HG03066 (cell line): ENCODE results near the gene NAV2.

Source experiments
- ATAC-seq: cut with Tn5 transposase; IDR thresholded peaks from one replicate; pipeline ENCODE4 v1.9.1; 2021; ENCODE audit warnings: low read depth; ENCODE audit not compliant: unreplicated experiment

Gene NAV2

GRCh38 chr11:20024172-20024935 is 311.7 kb downstream of the NAV2 start:
- ATAC-seq: no peak

GRCh38 chr11:20025332-20025840 is 312.7 kb downstream of the NAV2 start:
- no peak for ATAC-seq

- no peak for ATAC-seq
Observed at GRCh38 chr11:20026629-20027555, 314.3 kb downstream of the NAV2 start.

- no peak for ATAC-seq
Observed at GRCh38 chr11:20027556-20028013, 314.9 kb downstream of the NAV2 start.

- ATAC-seq: no peak
Observed at GRCh38 chr11:20029193-20029592, 316.6 kb downstream of the NAV2 start.

- ATAC-seq: no peak
Observed at GRCh38 chr11:20030472-20030871, 317.8 kb downstream of the NAV2 start.

- no peak for ATAC-seq
Observed at GRCh38 chr11:20031155-20032001, 318.7 kb downstream of the NAV2 start.

- ATAC-seq: no peak
Observed at GRCh38 chr11:20032127-20032526, 319.5 kb downstream of the NAV2 start.

GRCh38 chr11:20032577-20033260 is 320.1 kb downstream of the NAV2 start:
- ATAC-seq: no peak

- ATAC-seq: no peak
Observed at GRCh38 chr11:20033806-20034205, 321.2 kb downstream of the NAV2 start.

- no peak for ATAC-seq
Observed at GRCh38 chr11:20034941-20035340, 322.3 kb downstream of the NAV2 start.

- no peak for ATAC-seq
Observed at GRCh38 chr11:20035375-20035700, 322.7 kb downstream of the NAV2 start.

- no peak for ATAC-seq
Observed at GRCh38 chr11:20035701-20036601, 323.3 kb downstream of the NAV2 start.

GRCh38 chr11:20036626-20037335 is 324.1 kb downstream of the NAV2 start:
- no peak for ATAC-seq

- ATAC-seq: no peak
Observed at GRCh38 chr11:20037396-20038153, 324.9 kb downstream of the NAV2 start.

- ATAC-seq: no peak
Observed at GRCh38 chr11:20038412-20038811, 325.8 kb downstream of the NAV2 start.

GRCh38 chr11:20038972-20039371 is 326.3 kb downstream of the NAV2 start:
- no peak for ATAC-seq

GRCh38 chr11:20041499-20041898 is 328.9 kb downstream of the NAV2 start:
- no peak for ATAC-seq
